Prostate gland (tissue), 2 donors: Measurements from ENCODE around the gene IRF9. TPM values are rescaled to one million over a fixed set of nuclear protein-coding genes. Genes with fewer than 3 reads are reported as not detected.

Experiments used
- DNase-seq: peaks from one replicate; pipeline ENCODE4 v3.0.0-alpha.2; 2019; ENCODE audit warnings: low spot score
- H3K27ac ChIP-seq, 2 donors: fragments of 200-600 bp; sonication (generic); 2 replicates each; pipeline ENCODE4 v1.5.1; 2017 to 2019
- H3K27me3 ChIP-seq: fragments of 200-600 bp; sonication (generic); replicated peaks from 2 replicates; pipeline ENCODE4 v1.5.1; 2019; ENCODE audit not compliant: insufficient read depth
- H3K36me3 ChIP-seq, 2 donors: fragments of 200-600 bp; sonication (generic); 1 replicate in 1 of 2; 2 replicates in 1 of 2; pipeline versions ENCODE4 v1.5.1 to v1.8.1; 2017 to 2019
- H3K4me1 ChIP-seq: fragments of 200-600 bp; sonication (generic); replicated peaks from 2 replicates; pipeline ENCODE4 v1.5.1; 2019
- H3K4me3 ChIP-seq, 2 donors: fragments of 200-600 bp; sonication (generic); 2 replicates each; pipeline ENCODE4 v1.5.1; 2017 to 2019
- H3K9me3 ChIP-seq: fragments of 200-600 bp; sonication (generic); 2 replicates; pipeline ENCODE4 v1.5.1; 2017
- CTCF ChIP-seq, 4 experiments: fragments of 200-600 bp in 2 of 4; fragments of 450-650 bp in 2 of 4; sonication (generic) in 2 of 4; IDR thresholded peaks; 1 replicate in 3 of 4; 2 replicates in 1 of 4; pipeline ENCODE4 v1.5.1; 2016 to 2019; ENCODE audit warnings: antibody characterized with exemption in 4 of 4, mild to moderate bottlenecking in 2 of 4, moderate library complexity in 2 of 4
- POLR2A ChIP-seq: fragments of 450-650 bp; IDR thresholded peaks from one replicate; pipeline ENCODE4 v1.6.1; 2016; ENCODE audit warnings: antibody characterized with exemption, mild to moderate bottlenecking
- POLR2AphosphoS5 ChIP-seq: sonication (generic); formaldehyde crosslinking; IDR thresholded peaks from one replicate; pipeline ENCODE4 v1.6.1; 2017; ENCODE audit warnings: antibody characterized with exemption
- WGBS: methylation state at CpG from one replicate; pipeline ENCODE4 v1.1.5; 2018; 5-methylcytosine and 5-hydroxymethylcytosine counted together
- intact Hi-C: fragments of 100-400 bp; cut with DNase I; formaldehyde crosslinking; loops from one replicate; pipeline ENCODE4 v1.14.2; 2022
- total RNA-seq, 2 donors: library from RNA; depleted of rRNA; stranded (reverse); fragments of >200 nt; gene quantifications; one replicate each; pipeline ENCODE4 v1.1.0, GENCODE V29; 2016

The IRF9 gene
- total RNA-seq, 2 donors from 2014 or later = 61.5 to 82.9 TPM

GRCh38 chr14:24136684-24137528, 24.2 kb upstream of the IRF9 start:
- intact Hi-C loops = no loop called here
- Histone ChIP-seq H3K4me1 (peaks cover 8% of the 10 kb centered on the region), H3K27ac (peak overlapping the region; percentile 93 to 97), H3K9me3 (no peaks in the 10 kb centered on the region), H3K27me3 (no peaks in the 10 kb centered on the region), H3K4me3 (peak overlapping the region; percentile 90 to 98), H3K36me3 (peaks cover 3% of the 10 kb centered on the region in 2 donors)
- DNase-seq = no peak
- 21% methylated on average over 13 of the region's 13 CpGs for WGBS
- TF ChIP-seq POLR2A (no peak), CTCF (IDR thresholded peaks at IDR 0.05) (no peak)

GRCh38 chr14:24137529-24138395, 23.3 kb upstream of the IRF9 start:
- TF ChIP-seq POLR2A = no peak
- no peak for TF ChIP-seq POLR2AphosphoS5
- no peak for TF ChIP-seq CTCF (IDR thresholded peaks at IDR 0.05)

GRCh38 chr14:24138396-24139271, 22.4 kb upstream of the IRF9 start:
- 77% methylated on average over 13 of the region's 13 CpGs for WGBS
- Histone ChIP-seq H3K27ac (no peak overlapping the region), H3K27me3 (no peaks in the 10 kb centered on the region), H3K4me3 (no peak overlapping the region), H3K9me3 (no peaks in the 10 kb centered on the region), H3K4me1 (peaks cover 8% of the 10 kb centered on the region), H3K36me3 (peaks cover 3% of the 10 kb centered on the region in 2 donors)
- intact Hi-C loops = no loop called here
- TF ChIP-seq POLR2AphosphoS5 (no peak), POLR2A (no peak), CTCF (IDR thresholded peaks at IDR 0.05) (no peak)
- no peak for DNase-seq

More at GRCh38 chr14:24137529-24138395, 23.3 kb upstream of the IRF9 start:
- intact Hi-C loops = no loop called here
- peak overlapping the region in 1 of 2 donors; percentile 93 for H3K27ac ChIP-seq
- H3K4me3 ChIP-seq = no peak overlapping the region
- DNase-seq = no peak
- H3K36me3 ChIP-seq = peaks cover 3% of the 10 kb centered on the region in 2 donors
- H3K4me1 ChIP-seq = peaks cover 8% of the 10 kb centered on the region
- H3K9me3 ChIP-seq = no peaks in the 10 kb centered on the region
- 83% methylated on average over 8 of the region's 8 CpGs for WGBS
- no peaks in the 10 kb centered on the region for H3K27me3 ChIP-seq

GRCh38 chr14:24139272-24139934, 21.7 kb upstream of the IRF9 start:
- Histone ChIP-seq H3K4me3 (no peak overlapping the region), H3K27ac (no peak overlapping the region)
- intact Hi-C loops = no loop called here

More at GRCh38 chr14:24139272-24139934, 21.7 kb upstream of the IRF9 start:
- H3K36me3 ChIP-seq = peaks cover 3% of the 10 kb centered on the region in 2 donors
- no peak for TF ChIP-seq POLR2AphosphoS5
- no peak for TF ChIP-seq CTCF (IDR thresholded peaks at IDR 0.05)
- TF ChIP-seq POLR2A = no peak
- H3K4me1 ChIP-seq = peaks cover 8% of the 10 kb centered on the region
- 79% methylated on average over 9 of the region's 9 CpGs for WGBS
- H3K9me3 ChIP-seq = no peaks in the 10 kb centered on the region
- DNase-seq = no peak
- H3K27me3 ChIP-seq = no peaks in the 10 kb centered on the region
